ENCODE data around the gene MAP3K21. TPM values are rescaled to one million over a fixed set of nuclear protein-coding genes. Genes with fewer than 3 reads are reported as not detected.

MAP3K21 gene
- total and polyA plus RNA-seq, 2 of the 4 experiments (the other 2 are of a cell fraction): 0.15 to 0.18 TPM

DNA sequence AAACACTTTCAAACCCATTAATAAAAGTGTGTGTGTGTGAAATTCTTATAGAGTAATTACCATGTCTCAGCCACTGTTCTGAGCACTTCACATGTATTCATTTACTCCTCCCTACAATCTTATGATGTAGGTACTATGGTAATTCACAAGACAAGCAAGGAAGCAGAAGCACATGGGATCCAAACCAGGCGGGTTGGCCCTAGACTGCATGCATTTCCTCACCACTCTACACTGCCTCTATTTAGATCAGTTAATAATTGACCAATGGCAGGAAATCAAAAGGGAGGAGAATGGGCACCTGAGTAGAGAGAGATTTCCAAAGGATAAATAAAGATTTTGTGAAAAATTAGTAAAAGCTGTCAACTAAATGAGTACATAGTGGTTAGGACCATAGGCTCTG lies 15.7 kb downstream of the MAP3K21 start:
- H3K27me3 ChIP-seq (ENCODE audit: control insufficient read depth, insufficient read depth, low read length): peaks cover 3% of the 10 kb centered on the region; the same call in 1 of the 2 replicates
- no peaks in the 10 kb centered on the region for H3K36me3 ChIP-seq (ENCODE audit: control insufficient read depth, insufficient read depth, low read length)

More for the DNA sequence above, 15.7 kb downstream of the MAP3K21 start:
- in situ Hi-C loops (cut with MboI; ENCODE audit: low sequenced_read_pairs): no loop called here
- no peak overlapping the region for H2AFZ ChIP-seq (replicated peaks; ENCODE audit: low read length, poor library complexity)
- ATAC-seq (ENCODE audit: low read depth): no peak
- H4K5ac ChIP-seq (ENCODE audit: low read depth, low read length): no peak overlapping the region
- no peak overlapping the region for H4K91ac ChIP-seq (ENCODE audit: insufficient read depth, low read depth, low read length)
- WGBS, 2 experiments (ENCODE audit: extremely low coverage in 2 of 2, insufficient read length in 1 of 2): no CpG with 5 or more reads among the region's 1 CpG
- H3K4me1 ChIP-seq (ENCODE audit: control insufficient read depth, insufficient read depth, low read length): no peaks in the 10 kb centered on the region
- no peak overlapping the region for H3K27ac ChIP-seq (ENCODE audit: insufficient read depth, low read length)
- H2AK5ac ChIP-seq (ENCODE audit: low read depth, low read length): no peak overlapping the region
- no peak overlapping the region for H3K4me2 ChIP-seq (ENCODE audit: low read depth, low read length)
- H3K4me3 ChIP-seq (ENCODE audit: insufficient read depth, low read depth, low read length): no peak overlapping the region
- no peak overlapping the region for H2BK15ac ChIP-seq (ENCODE audit: low read depth, low read length)
- H2BK5ac ChIP-seq (ENCODE audit: low read depth, low read length, poor library complexity, severe bottlenecking): no peak overlapping the region
- no peaks in the 10 kb centered on the region for H3K79me1 ChIP-seq (ENCODE audit: low read depth in 1 of 2, low read length in 2 of 2)
- H2BK20ac ChIP-seq (ENCODE audit: low read depth, low read length): no peak overlapping the region
- ChIA-PET POLR2A (ENCODE audit: unreplicated experiment) (no interaction called here), CTCF (no interaction called here)
- H2BK120ac ChIP-seq (ENCODE audit: low read depth, low read length): no peak overlapping the region
- H2AK9ac ChIP-seq (replicated peaks; ENCODE audit: low read depth, low read length, poor library complexity): no peak overlapping the region
- dilution Hi-C loops (cut with HindIII; ENCODE audit: low sequenced_read_pairs, unreplicated experiment): no loop called here
- H3K23ac ChIP-seq (ENCODE audit: low read depth, low read length): no peak overlapping the region
- no peak for DNase-seq
- H4K8ac ChIP-seq (ENCODE audit: low read depth in 2 of 2, low read length in 2 of 2): no peak overlapping the region
- intact Hi-C loops (cut with micrococcal nuclease): no loop called here
- H4K20me1 ChIP-seq (ENCODE audit: insufficient read depth, low read length): no peaks in the 10 kb centered on the region
- no peak overlapping the region for H3K9ac ChIP-seq (ENCODE audit: low read depth, low read length)
- no peaks in the 10 kb centered on the region for H3K9me3 ChIP-seq (ENCODE audit: control insufficient read depth, insufficient read depth, low read length)
- no peak overlapping the region for H3K14ac ChIP-seq (replicated peaks; ENCODE audit: low read depth, low read length)
- TF ChIP-seq, protein P1, sequence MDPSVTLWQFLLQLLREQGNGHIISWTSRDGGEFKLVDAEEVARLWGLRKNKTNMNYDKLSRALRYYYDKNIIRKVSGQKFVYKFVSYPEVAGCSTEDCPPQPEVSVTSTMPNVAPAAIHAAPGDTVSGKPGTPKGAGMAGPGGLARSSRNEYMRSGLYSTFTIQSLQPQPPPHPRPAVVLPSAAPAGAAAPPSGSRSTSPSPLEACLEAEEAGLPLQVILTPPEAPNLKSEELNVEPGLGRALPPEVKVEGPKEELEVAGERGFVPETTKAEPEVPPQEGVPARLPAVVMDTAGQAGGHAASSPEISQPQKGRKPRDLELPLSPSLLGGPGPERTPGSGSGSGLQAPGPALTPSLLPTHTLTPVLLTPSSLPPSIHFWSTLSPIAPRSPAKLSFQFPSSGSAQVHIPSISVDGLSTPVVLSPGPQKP (IDR thresholded peaks at IDR 0.05; ENCODE audit: borderline replicate concordance, low read depth, low read length): no peak
- no peak for TF ChIP-seq NFE2L2 (IDR thresholded peaks at IDR 0.05; ENCODE audit: low read depth, low read length)
- H3K18ac ChIP-seq (ENCODE audit: low read depth, low read length): no peak overlapping the region
- H3K56ac ChIP-seq (ENCODE audit: extremely low read depth, insufficient read depth, low read length): no peak overlapping the region
- H3K4ac ChIP-seq (ENCODE audit: low read depth, low read length): no peak overlapping the region
- no peaks in the 10 kb centered on the region for H3K9me1 ChIP-seq (ENCODE audit: insufficient read depth, low read length)
- BruUV-seq (replicated peaks): no TSS peak
